Ectodermal cell (in vitro differentiated cells): ENCODE measurements around the gene ZNF358.

ENCODE experiments used
- H3K27ac ChIP-seq: 2 replicates; pipeline ENCODE4 v1.7.0; 2013; ENCODE audit warnings: mild to moderate bottlenecking, low read depth, low read length; ENCODE audit not compliant: insufficient read depth, poor library complexity, severe bottlenecking
- H3K27me3 ChIP-seq: 2 replicates; pipeline ENCODE4 v1.7.0; 2013; ENCODE audit warnings: mild to moderate bottlenecking, low read length; ENCODE audit not compliant: insufficient read depth, control insufficient read depth, poor library complexity, severe bottlenecking
- H3K36me3 ChIP-seq: one replicate; pipeline ENCODE4 v1.7.0; 2013; ENCODE audit warnings: low read length; ENCODE audit not compliant: control insufficient read depth, insufficient read depth
- H3K4me1 ChIP-seq: one replicate; pipeline ENCODE4 v1.7.0; 2013; ENCODE audit warnings: low read length; ENCODE audit not compliant: control insufficient read depth, insufficient read depth
- H3K4me3 ChIP-seq: 2 replicates; pipeline ENCODE4 v1.7.0; 2013; ENCODE audit warnings: low read depth, low read length, control low read depth; ENCODE audit not compliant: insufficient read depth
- H3K9me3 ChIP-seq: 2 replicates; pipeline ENCODE4 v1.7.0; 2013; ENCODE audit warnings: mild to moderate bottlenecking, low read length, moderate library complexity; ENCODE audit not compliant: control insufficient read depth
- WGBS, 2 experiments: methylation state at CpG; one replicate each; pipeline ENCODE4 v1.1.7; 2013; ENCODE audit warnings: missing lambda C conversion rate in 2 of 2; 5-methylcytosine and 5-hydroxymethylcytosine counted together

ZNF358 gene

GRCh38 chr19:7476777-7477494 lies 39.0 kb upstream of the ZNF358 start:
- 92 to 93% methylated on average over 35 of the region's 35 CpGs for WGBS, 2 experiments
- Histone ChIP-seq H3K4me3 (no peak overlapping the region), H3K9me3 (no peaks in the 10 kb centered on the region), H3K36me3 (no peaks in the 10 kb centered on the region), H3K27ac (no peak overlapping the region), H3K4me1 (no peaks in the 10 kb centered on the region), H3K27me3 (no peaks in the 10 kb centered on the region)

DNA sequence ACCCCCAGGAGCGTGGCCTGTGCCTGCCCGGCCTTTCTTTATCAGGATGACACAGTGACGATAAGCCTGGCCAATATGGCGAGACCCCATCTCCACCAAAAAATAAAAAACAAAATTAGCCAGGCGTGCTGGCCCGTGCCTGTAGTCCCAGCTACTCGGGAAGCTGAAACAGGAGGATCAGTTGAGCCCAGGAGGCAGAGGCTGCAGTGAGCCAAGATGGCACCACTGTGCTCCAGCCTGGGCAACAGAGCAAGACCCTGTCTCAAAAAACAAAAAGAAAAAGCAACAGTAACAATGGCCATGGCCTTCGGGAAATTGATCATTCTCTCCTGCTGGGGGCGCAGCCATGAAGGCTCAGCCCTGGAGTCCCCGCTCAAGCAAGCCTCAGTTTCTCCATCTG lies 38.1 kb upstream of the ZNF358 start:
- no peaks in the 10 kb centered on the region for H3K9me3 ChIP-seq
- H3K4me3 ChIP-seq = no peak overlapping the region
- H3K27me3 ChIP-seq = no peaks in the 10 kb centered on the region
- H3K36me3 ChIP-seq = no peaks in the 10 kb centered on the region
- H3K27ac ChIP-seq = no peak overlapping the region
- no peaks in the 10 kb centered on the region for H3K4me1 ChIP-seq
- WGBS, 2 experiments = 91 to 93% methylated on average over 10 of the region's 10 CpGs

DNA sequence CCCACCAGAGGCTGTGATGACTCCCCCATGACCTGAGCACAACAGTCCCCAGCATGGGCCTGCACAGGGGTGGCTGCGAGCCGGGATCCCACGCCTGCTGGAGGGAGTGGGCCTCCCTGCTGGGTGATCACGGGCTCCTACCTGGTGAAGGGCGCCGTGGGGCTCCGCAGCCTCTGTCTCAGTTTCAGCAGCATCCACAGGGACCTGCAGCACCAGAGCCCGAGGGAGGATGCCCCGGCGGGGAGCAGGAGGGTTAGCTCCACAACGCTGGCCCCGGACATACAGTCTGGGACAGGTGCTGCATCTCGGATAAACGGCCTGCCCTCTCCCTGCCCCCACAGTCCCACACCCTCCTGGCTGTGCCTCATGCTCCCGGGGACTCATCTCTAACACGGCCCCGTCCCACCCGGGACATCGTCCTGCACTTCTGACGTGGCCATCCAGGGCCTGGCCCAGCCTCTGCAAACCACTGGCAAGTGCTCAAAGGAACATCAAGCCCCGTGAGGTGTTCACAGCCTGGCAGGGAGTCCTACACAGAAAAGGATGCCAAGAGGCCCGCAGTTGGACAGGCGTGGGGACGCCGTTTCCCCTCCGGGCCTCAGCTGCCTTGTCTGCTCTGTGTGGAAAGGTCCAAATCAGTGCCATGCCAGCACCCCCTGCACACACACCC lies 37.6 kb upstream of the ZNF358 start:
- Histone ChIP-seq H3K9me3 (no peaks in the 10 kb centered on the region), H3K36me3 (no peaks in the 10 kb centered on the region), H3K27ac (no peak overlapping the region), H3K27me3 (no peaks in the 10 kb centered on the region), H3K4me1 (no peaks in the 10 kb centered on the region), H3K4me3 (no peak overlapping the region)
- WGBS, 2 experiments = 93% methylated on average over 26 of the region's 26 CpGs

- H3K4me1 ChIP-seq = no peaks in the 10 kb centered on the region
- no peaks in the 10 kb centered on the region for H3K36me3 ChIP-seq
- H3K4me3 ChIP-seq = no peak overlapping the region
- H3K27ac ChIP-seq = no peak overlapping the region
- H3K9me3 ChIP-seq = no peaks in the 10 kb centered on the region
- H3K27me3 ChIP-seq = no peaks in the 10 kb centered on the region
- WGBS, 2 experiments = 94% methylated on average over 9 of the region's 9 CpGs
Measured at GRCh38 chr19:7478843-7479227, 37.1 kb upstream of the ZNF358 start.

DNA sequence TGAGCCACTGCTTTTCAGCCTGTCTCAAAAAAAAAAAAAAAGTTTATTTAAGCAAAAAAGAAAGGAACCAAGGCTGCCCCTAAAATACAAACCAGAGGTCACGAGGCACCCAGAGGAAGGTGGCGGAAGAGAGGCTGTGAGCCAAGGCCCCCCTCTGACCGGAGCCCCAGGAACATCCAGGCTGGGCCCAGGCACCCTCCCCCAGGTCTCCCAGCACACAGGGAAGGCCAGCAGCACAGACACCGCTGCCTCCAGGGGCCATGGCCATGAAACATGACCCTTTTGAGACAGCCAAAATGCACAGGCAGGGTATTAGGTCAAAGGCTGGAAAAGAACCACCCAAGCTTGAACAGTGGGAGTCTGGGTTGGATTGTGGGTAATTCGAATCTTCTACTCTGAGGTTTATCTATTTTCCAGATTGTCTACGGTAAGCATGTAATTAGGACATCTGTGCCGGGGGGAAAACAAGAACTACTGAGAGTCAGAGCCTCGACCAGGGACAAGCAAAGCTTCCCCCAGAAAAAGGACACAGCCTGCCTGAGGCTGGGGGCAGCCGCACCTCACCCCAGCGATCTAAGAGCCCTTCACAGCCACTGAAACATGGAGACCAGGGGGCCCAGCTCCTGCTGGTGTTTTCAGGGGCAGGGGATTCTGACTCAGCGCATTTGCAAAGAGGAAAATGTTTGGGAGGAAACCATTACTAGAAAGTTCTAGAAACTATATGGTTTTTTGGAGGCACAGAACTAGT lies 35.5 kb upstream of the ZNF358 start:
- 85 to 86% methylated on average over 11 of the region's 11 CpGs for WGBS, 2 experiments
- H3K9me3 ChIP-seq = no peaks in the 10 kb centered on the region
- H3K4me3 ChIP-seq = no peak overlapping the region
- no peaks in the 10 kb centered on the region for H3K27me3 ChIP-seq
- no peaks in the 10 kb centered on the region for H3K4me1 ChIP-seq
- no peaks in the 10 kb centered on the region for H3K36me3 ChIP-seq
- H3K27ac ChIP-seq = no peak overlapping the region

- no peaks in the 10 kb centered on the region for H3K36me3 ChIP-seq
- H3K4me1 ChIP-seq = no peaks in the 10 kb centered on the region
- H3K4me3 ChIP-seq = no peak overlapping the region
- H3K9me3 ChIP-seq = no peaks in the 10 kb centered on the region
- H3K27me3 ChIP-seq = no peaks in the 10 kb centered on the region
- no peak overlapping the region for H3K27ac ChIP-seq
- WGBS, 2 experiments = 92 to 93% methylated on average over 7 of the region's 7 CpGs
Measured at GRCh38 chr19:7480970-7481255, 35.0 kb upstream of the ZNF358 start.

DNA sequence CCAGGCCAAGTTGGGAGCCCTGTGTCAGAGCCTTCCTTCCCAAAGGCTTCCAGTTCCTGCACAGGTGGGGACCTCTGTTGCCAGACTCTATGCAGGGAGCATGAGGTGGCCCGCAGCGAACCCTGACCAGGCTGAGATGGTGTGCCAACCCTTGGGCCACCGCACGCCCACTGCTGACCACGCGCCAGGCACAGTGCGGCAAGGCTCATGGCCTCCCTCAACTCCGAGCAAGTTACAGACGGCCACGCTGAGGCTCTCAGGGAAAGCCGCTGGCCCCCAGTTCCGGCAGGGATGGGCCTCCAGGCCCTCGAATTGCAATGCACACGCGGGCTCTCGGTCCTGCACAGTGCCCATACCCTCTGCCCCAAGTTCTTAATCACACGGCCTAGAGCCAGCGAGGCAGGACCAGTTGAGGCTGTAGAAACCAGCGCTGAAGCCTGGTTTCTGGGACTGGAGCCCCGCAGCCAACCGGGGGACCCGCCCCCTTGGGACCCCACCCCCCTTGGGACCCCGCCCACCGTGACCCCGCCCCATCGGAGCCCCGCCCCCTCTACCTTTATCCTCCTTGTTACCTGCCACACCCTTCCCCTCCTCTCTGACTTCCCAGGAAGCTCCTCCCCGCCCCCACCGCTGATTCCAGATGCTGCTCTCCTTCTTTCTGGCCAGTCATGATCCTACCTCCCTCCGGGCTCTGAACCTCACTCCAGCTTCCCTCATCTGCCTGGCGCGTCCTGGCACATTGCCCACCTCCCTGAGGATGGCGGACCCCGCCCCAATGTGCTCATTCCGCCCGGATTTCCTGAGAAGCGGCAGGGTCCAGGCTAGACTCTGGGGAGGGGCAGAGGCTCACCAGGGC lies 33.1 kb upstream of the ZNF358 start:
- Histone ChIP-seq H3K36me3 (no peaks in the 10 kb centered on the region), H3K27ac (no peak overlapping the region), H3K27me3 (no peaks in the 10 kb centered on the region), H3K4me1 (no peaks in the 10 kb centered on the region), H3K9me3 (no peaks in the 10 kb centered on the region), H3K4me3 (no peak overlapping the region)
- WGBS, 2 experiments = 63 to 72% methylated on average over 33 to 37 of the region's 37 CpGs

GRCh38 chr19:7483720-7484201 lies 32.1 kb upstream of the ZNF358 start:
- Histone ChIP-seq H3K36me3 (no peaks in the 10 kb centered on the region), H3K27ac (no peak overlapping the region), H3K9me3 (no peaks in the 10 kb centered on the region), H3K27me3 (no peaks in the 10 kb centered on the region), H3K4me1 (no peaks in the 10 kb centered on the region), H3K4me3 (no peak overlapping the region)
- 93% methylated on average over 17 of the region's 17 CpGs for WGBS, 2 experiments

GRCh38 chr19:7486923-7487322 lies 29.0 kb upstream of the ZNF358 start:
- H3K4me1 ChIP-seq = peaks cover 7% of the 10 kb centered on the region
- H3K4me3 ChIP-seq = no peak overlapping the region
- H3K27ac ChIP-seq = no peak overlapping the region
- H3K27me3 ChIP-seq = no peaks in the 10 kb centered on the region
- H3K9me3 ChIP-seq = no peaks in the 10 kb centered on the region
- H3K36me3 ChIP-seq = no peaks in the 10 kb centered on the region
- WGBS, 2 experiments = 89 to 98% methylated on average over 2 of the region's 2 CpGs
